ENCODE data around the gene EID3.

DNA sequence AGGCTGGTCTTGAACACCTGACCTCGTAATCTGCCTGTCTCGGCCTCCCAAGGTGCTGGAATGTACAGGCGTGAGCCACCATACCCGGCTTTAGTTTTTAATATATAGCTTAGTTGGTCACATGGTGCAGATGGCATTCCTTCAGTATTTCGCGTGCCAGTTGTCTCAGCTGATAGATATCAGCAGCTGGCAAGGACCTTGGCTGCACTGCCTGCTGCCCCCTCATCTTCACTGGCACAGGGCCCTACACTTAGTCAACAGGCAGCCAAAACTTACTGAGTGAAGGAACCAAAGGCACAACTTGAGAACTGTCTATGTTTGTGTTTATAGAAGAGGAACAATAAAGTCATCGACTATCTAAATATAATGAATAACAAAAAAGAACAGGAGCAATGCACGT, 31.0 kb downstream of the EID3 start:
- TF ChIP-seq POLR2A (IDR thresholded peaks at IDR 0.05; ENCODE audit: low read depth, low read length): no peak
- TF ChIP-seq, protein P1, sequence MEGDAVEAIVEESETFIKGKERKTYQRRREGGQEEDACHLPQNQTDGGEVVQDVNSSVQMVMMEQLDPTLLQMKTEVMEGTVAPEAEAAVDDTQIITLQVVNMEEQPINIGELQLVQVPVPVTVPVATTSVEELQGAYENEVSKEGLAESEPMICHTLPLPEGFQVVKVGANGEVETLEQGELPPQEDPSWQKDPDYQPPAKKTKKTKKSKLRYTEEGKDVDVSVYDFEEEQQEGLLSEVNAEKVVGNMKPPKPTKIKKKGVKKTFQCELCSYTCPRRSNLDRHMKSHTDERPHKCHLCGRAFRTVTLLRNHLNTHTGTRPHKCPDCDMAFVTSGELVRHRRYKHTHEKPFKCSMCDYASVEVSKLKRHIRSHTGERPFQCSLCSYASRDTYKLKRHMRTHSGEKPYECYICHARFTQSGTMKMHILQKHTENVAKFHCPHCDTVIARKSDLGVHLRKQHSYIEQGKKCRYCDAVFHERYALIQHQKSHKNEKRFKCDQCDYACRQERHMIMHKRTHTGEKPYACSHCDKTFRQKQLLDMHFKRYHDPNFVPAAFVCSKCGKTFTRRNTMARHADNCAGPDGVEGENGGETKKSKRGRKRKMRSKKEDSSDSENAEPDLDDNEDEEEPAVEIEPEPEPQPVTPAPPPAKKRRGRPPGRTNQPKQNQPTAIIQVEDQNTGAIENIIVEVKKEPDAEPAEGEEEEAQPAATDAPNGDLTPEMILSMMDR (IDR thresholded peaks at IDR 0.05 in 2 of 3, conservative IDR thresholded peaks at IDR 0.05 in 1 of 3; ENCODE audit: control insufficient read depth in 2 of 3, extremely low read depth in 1 of 3, insufficient read depth in 1 of 3, low read depth in 3 of 3, low read length in 3 of 3): no peak

Measured in GM12878 (cell line).